Measurements from ENCODE around the gene RNF151. TPM values are rescaled to one million over a fixed set of nuclear protein-coding genes. Genes with fewer than 3 reads are reported as not detected.

The RNF151 gene
- total and polyA plus RNA-seq, 11 donors: not detected

- intact Hi-C loops (cut with DNase I): loop anchor here in 1 of 10 donors (2.0 kb wide), 1 partner anchor 24 kb away; the partner anchor contains the start of gene ZNF598
- no peak for DNase-seq
- H3K27me3 ChIP-seq: peaks cover 12 to 51% (median 26%) of the 10 kb centered on the region in 9 donors
These were observed 17.9 kb downstream of the RNF151 start for GRCh38 chr16:1984347-1985225.

GRCh38 chr16:1985466-1986150 is 19.0 kb downstream of the RNF151 start:
- H3K4me1 ChIP-seq: peaks cover 3 to 39% (median 17%) of the 10 kb centered on the region in 12 donors
- H3K4me3 ChIP-seq: peak overlapping the region in 1 of 12 donors; percentile 98
- H3K27me3 ChIP-seq: peaks cover 11 to 49% (median 28%) of the 10 kb centered on the region in 9 donors
- TF ChIP-seq CTCF (IDR thresholded peaks at IDR 0.05) (no peak), POLR2A (IDR thresholded peaks at IDR 0.05) (no peak)
- H3K9me3 ChIP-seq: no peaks in the 10 kb centered on the region
- WGBS, 4 donors: 90 to 96% (median 95%) methylated on average over 6 to 14 of the region's 14 CpGs
- ATAC-seq (no peak), DNase-seq (no peak)
- H3K36me3 ChIP-seq: peaks cover 0 to 20% (median 13%) of the 10 kb centered on the region in 9 donors
- intact Hi-C loops (cut with DNase I): loop anchor here in 1 of 10 donors (2.0 kb wide), 1 partner anchor 23 kb away; the partner anchor contains the start of gene ZNF598
- no peak overlapping the region for H3K27ac ChIP-seq

More at GRCh38 chr16:1984347-1985225, 17.9 kb downstream of the RNF151 start:
- no peak for TF ChIP-seq POLR2A (IDR thresholded peaks at IDR 0.05)
- no peak for TF ChIP-seq CTCF (IDR thresholded peaks at IDR 0.05)
- H3K9me3 ChIP-seq: no peaks in the 10 kb centered on the region
- WGBS, 4 donors: 11 to 22% (median 12%) methylated on average over 19 to 58 of the region's 58 CpGs
- peak overlapping the region in 11 of 12 donors; percentile 62 to 88 (median 80) for H3K27ac ChIP-seq
- H3K36me3 ChIP-seq: peaks cover 0 to 20% (median 13%) of the 10 kb centered on the region in 9 donors
- H3K4me3 ChIP-seq: peak overlapping the region; percentile 59 to 98 (median 86)
- peak in 2 of 4 donors; percentile 1 to 20 for ATAC-seq
- peaks cover 3 to 39% (median 20%) of the 10 kb centered on the region in 12 donors for H3K4me1 ChIP-seq

GRCh38 chr16:1987198-1987597 is 20.5 kb downstream of the RNF151 start:
- intact Hi-C loops (cut with DNase I): no loop called here
- peaks cover 8 to 52% (median 31%) of the 10 kb centered on the region in 12 donors for H3K4me1 ChIP-seq
- DNase-seq (no peak), ATAC-seq (no peak)
- no peak overlapping the region for H3K4me3 ChIP-seq
- peaks cover 0 to 20% (median 13%) of the 10 kb centered on the region in 9 donors for H3K36me3 ChIP-seq
- peaks cover 11 to 46% (median 31%) of the 10 kb centered on the region in 9 donors for H3K27me3 ChIP-seq
- TF ChIP-seq POLR2A (IDR thresholded peaks at IDR 0.05) (no peak), CTCF (IDR thresholded peaks at IDR 0.05) (no peak)
- WGBS, 4 donors: 84 to 94% (median 90%) methylated on average over 10 of the region's 10 CpGs
- no peak overlapping the region for H3K27ac ChIP-seq
- H3K9me3 ChIP-seq: no peaks in the 10 kb centered on the region

Measured in heart left ventricle (tissue), 16 donors.